Activated CD8-positive, alpha-beta T cell treated with anti-CD3 and anti-CD28 coated beads, Interleukin-2, amount 10 ng/mL, durations not matched to agents 7 days and 5 days (primary cell): ENCODE results near the gene GYPE. TPM values are rescaled to one million over a fixed set of nuclear protein-coding genes. Genes with fewer than 3 reads are reported as not detected.
A peak's percentile ranks its signal among the peaks of the same experiment; 100 is the strongest.
"Not testable (repeated sequence)": the region's sequence is repeated elsewhere in the genome, so short reads cannot be mapped to it uniquely, and the experiment has no call there.

ENCODE experiments used
- ATAC-seq: fragments of 150-1000 bp; cut with Tn5 transposase; one replicate; pipeline ENCODE4 v1.10.0; 2021; ENCODE audit warnings: moderate library complexity
- CTCF ChIA-PET: fragments of 350-600 bp; sonication (Branson Sonifier 250); formaldehyde crosslinking; loops from one replicate; lab custom pipeline; 2021; ENCODE audit warnings: antibody characterized with exemption; lab: Charles Lee
- POLR2A ChIA-PET: fragments of 350-600 bp; sonication (Branson Sonifier 250); formaldehyde crosslinking; loops from one replicate; lab custom pipeline; 2021; ENCODE audit warnings: antibody characterized with exemption; lab: Charles Lee
- DNase-seq: peaks from one replicate; pipeline ENCODE4 v3.0.0-alpha.2; 2020
- H3K27ac Mint-ChIP-seq: one replicate; pipeline ENCODE4 v1.8.0; 2021; ENCODE audit warnings: mild to moderate bottlenecking, mixed read lengths
- H3K27me3 Mint-ChIP-seq: one replicate; pipeline ENCODE4 v1.8.0; 2021; ENCODE audit warnings: low read depth, mixed read lengths
- H3K36me3 Mint-ChIP-seq: one replicate; pipeline ENCODE4 v1.8.0; 2021; ENCODE audit warnings: low read depth, mixed read lengths
- H3K4me1 Mint-ChIP-seq: one replicate; pipeline ENCODE4 v1.8.0; 2021; ENCODE audit warnings: low read depth, mixed read lengths
- H3K4me3 Mint-ChIP-seq: one replicate; pipeline ENCODE4 v1.8.0; 2021; ENCODE audit warnings: mild to moderate bottlenecking, mixed read lengths
- H3K9me3 Mint-ChIP-seq: one replicate; pipeline ENCODE4 v1.8.0; 2022; ENCODE audit warnings: mixed read lengths; ENCODE audit not compliant: insufficient read depth
- total RNA-seq, 2 experiments: library from RNA; stranded (reverse); gene quantifications; one replicate each; pipeline ENCODE4 v1.2.3, GENCODE V29; 2021

The GYPE gene
- under 1 TPM in 1 of 2 experiments, not detected in 1; 0.18 TPM for total RNA-seq

DNA sequence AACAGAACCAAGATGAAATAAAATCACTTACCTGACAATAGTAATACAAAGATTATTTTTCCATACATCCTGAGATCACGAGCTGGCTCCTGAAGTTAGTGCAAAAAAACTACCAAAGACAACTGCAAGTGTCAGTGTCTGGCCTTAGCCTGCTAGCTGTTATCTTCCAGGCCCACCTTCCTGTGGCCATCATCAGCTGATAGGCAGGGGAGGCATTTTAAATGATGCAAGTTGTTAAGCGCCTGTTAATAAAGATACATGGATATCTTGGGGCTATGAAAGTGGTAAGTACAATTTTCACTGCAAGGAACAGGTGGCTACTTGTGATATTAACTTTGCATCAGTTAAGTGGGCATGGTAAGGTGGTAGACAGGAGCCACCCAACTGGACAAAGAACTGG is at the start of gene GYPE:
TSS of gene GYPE (minus strand) at position 120 of the 400 bp plus-strand sequence. CDS start at position 68, 52 bp downstream.
- H3K4me3 Mint-ChIP-seq, CTCF ChIA-PET, H3K4me1 Mint-ChIP-seq, ATAC-seq, H3K9me3 Mint-ChIP-seq, POLR2A ChIA-PET, H3K27me3 Mint-ChIP-seq, H3K27ac Mint-ChIP-seq, DNase-seq, H3K36me3 Mint-ChIP-seq: not testable (repeated sequence)

DNA sequence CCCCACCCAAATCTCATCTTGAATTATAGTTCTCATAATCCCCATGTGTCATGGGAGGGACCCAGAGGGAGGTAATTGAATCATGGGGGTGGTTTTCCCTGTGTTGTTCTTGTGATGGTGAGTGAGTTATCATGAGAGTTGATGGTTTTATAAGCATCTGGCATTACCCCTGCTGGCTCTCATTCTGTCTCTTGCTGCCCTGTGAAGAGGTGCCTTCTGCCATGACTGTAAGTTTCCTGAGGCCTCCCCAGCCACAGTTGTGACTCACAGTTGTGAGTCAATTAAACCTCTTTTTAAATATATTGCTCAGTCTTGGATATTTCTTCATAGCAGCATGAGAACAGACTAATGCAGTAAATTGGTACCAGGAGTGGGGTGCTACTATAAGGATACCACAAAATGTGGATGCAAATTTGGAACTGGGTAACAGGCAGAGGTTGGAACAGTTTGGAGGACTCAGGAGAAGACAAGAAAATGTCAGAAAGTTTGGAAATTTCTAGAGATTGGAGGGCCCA is 46.2 kb upstream of the GYPE start:
- H3K4me1 Mint-ChIP-seq, H3K4me3 Mint-ChIP-seq, H3K9me3 Mint-ChIP-seq, CTCF ChIA-PET, H3K27ac Mint-ChIP-seq, DNase-seq, H3K36me3 Mint-ChIP-seq, POLR2A ChIA-PET, H3K27me3 Mint-ChIP-seq, ATAC-seq: not testable (repeated sequence)

DNA sequence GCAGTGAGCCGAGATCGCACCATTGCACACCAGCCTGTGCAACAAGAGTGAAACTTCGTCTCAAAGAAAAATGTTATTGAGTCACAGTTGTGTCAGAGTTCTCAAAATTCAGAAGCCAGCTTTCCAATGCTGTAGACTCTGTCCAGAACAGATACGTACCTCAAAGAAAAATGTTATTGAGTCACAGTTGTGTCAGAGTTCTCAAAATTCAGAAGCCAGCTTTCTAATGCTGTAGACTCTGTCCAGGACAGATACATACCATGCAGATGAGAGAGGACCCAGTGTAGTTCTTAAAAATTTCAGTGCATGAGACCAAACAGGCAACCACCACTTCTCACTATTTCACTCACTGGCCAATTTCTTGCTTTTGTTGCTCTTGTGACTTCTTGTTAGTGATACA is 45.6 kb upstream of the GYPE start:
- DNase-seq, ATAC-seq, POLR2A ChIA-PET, H3K27me3 Mint-ChIP-seq, H3K36me3 Mint-ChIP-seq, CTCF ChIA-PET, H3K27ac Mint-ChIP-seq, H3K4me3 Mint-ChIP-seq, H3K4me1 Mint-ChIP-seq, H3K9me3 Mint-ChIP-seq: not testable (repeated sequence)

DNA sequence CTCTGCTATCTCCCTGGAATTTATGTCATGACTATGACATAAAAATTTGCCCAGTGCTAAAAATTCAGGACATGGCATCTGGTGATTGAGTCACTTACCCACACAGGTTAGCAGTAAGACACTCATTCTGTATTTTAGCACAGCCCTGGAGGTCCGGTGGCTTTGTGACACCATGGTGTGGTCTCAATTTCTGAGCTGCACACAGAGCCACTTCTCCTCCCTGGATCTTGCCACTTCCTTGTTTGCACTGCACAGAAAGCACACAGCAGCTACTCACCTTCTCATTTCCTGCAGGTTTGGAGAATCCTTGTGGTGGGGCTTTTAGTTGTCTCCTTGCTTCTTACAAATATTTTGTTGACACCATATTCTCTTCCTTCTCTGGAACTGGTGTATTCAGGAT is 44.8 kb upstream of the GYPE start:
- H3K27me3 Mint-ChIP-seq, H3K4me3 Mint-ChIP-seq, DNase-seq, CTCF ChIA-PET, POLR2A ChIA-PET, H3K4me1 Mint-ChIP-seq, H3K27ac Mint-ChIP-seq, ATAC-seq, H3K9me3 Mint-ChIP-seq, H3K36me3 Mint-ChIP-seq: not testable (repeated sequence)

DNA sequence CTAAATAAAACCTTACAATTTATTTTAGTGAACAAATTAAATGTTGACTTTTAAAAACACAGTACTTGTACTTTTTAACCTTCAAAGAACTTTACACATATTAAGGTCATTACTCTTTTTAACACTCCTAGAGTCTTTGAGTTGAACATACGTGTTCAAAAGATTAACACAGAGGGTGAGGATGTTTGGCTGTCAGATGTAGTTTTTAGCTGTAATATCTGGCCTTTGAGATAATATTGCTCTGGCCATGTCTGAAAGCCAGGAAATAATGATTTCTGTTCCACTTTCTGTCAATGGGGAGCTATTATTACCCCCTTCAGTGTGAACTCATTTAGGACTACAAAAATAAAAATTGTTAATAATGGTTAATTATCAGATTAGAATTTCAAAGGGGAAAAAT is 42.1 kb upstream of the GYPE start:
- DNase-seq, H3K36me3 Mint-ChIP-seq, H3K27ac Mint-ChIP-seq, CTCF ChIA-PET, H3K9me3 Mint-ChIP-seq, H3K27me3 Mint-ChIP-seq, POLR2A ChIA-PET, ATAC-seq, H3K4me3 Mint-ChIP-seq, H3K4me1 Mint-ChIP-seq: not testable (repeated sequence)

DNA sequence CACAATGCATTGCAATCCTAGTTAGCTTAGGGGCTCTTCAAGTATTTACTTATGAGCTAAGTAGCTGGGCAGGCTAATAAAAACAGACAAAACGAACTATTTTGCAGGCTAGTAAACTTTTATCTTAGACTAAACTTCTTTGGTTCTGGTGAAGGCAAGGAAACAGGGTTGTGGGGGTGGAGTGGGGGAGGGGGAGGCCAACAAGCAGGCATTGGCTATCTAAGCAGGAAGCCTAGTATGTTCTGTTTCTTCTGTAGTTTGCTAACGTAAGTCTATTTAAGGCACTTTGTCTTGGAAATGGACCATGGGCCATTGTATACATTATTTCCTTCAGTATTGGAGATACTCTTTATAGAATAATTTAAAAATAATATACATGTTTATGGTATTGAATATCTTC is 35.3 kb upstream of the GYPE start:
- H3K9me3 Mint-ChIP-seq, H3K36me3 Mint-ChIP-seq, POLR2A ChIA-PET, DNase-seq, H3K4me3 Mint-ChIP-seq, H3K27me3 Mint-ChIP-seq, H3K4me1 Mint-ChIP-seq, H3K27ac Mint-ChIP-seq, ATAC-seq, CTCF ChIA-PET: not testable (repeated sequence)

DNA sequence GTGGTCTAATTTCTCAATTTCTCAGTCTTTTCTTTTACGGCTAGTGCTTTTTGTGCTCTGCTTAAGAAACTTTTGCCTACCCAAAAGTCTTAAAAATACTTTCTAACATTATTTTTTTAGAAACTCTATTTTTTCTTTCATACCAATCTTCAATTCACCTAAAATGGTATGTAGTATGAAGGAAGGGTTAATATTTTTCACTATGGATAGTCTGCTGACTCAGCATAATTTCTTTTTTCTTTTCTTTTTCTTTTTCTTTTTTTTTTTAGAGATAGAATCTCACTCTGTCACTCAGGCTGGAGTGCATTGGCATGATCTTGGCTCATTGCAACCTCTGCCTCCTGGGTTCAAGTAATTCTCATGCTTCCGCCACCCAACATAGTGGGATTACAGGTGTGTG is 34.2 kb upstream of the GYPE start:
- CTCF ChIA-PET, result no interaction called here
- no peak for DNase-seq
- no peaks in the 10 kb centered on the region for H3K27me3 Mint-ChIP-seq
- no peaks in the 10 kb centered on the region for H3K36me3 Mint-ChIP-seq
- no peak overlapping the region for H3K27ac Mint-ChIP-seq
- no peak overlapping the region for H3K4me3 Mint-ChIP-seq
- no peak for ATAC-seq
- POLR2A ChIA-PET, result no interaction called here
- no peaks in the 10 kb centered on the region for H3K9me3 Mint-ChIP-seq
- no peaks in the 10 kb centered on the region for H3K4me1 Mint-ChIP-seq

DNA sequence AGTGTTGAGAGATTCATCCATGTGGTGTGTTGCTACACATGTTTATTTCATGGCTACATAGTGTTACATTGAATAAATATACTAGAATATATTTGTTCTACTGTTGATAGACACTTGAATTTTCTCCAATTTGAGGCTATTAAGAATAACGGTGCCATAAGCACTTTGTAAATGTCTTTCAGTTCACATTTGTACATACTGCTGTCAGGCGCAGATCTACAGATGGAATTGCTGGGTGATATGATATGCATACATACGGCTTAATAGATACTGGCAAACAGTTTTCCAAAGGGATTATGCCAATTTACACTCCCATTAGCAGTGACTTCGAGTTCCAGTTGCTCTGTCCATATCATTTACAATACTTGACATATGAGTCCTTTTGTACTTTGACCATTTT is 33.5 kb upstream of the GYPE start:
- ATAC-seq, H3K9me3 Mint-ChIP-seq, H3K27ac Mint-ChIP-seq, H3K4me3 Mint-ChIP-seq, POLR2A ChIA-PET, DNase-seq, H3K27me3 Mint-ChIP-seq, H3K4me1 Mint-ChIP-seq, H3K36me3 Mint-ChIP-seq, CTCF ChIA-PET: not testable (repeated sequence)

DNA sequence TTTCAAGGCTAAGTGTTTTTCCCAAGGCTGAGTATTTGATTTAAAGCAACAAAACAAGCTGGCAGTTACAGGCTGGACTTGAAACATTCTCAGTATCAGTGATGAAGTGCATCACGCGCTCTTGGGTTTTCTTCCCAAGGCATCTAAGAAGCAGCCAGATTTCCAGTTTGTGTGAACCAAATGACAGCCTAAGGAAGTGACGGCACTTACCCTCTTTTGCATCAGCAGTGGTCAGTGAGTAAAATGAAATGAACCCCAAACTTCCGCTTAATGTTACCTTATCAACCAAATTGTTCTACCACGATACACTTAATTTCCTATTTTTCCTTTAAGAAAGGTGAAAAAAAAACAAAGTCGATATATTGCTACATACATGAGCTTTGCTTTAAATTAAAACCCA is 15.8 kb upstream of the GYPE start:
- H3K27ac Mint-ChIP-seq, result no peak overlapping the region

DNA sequence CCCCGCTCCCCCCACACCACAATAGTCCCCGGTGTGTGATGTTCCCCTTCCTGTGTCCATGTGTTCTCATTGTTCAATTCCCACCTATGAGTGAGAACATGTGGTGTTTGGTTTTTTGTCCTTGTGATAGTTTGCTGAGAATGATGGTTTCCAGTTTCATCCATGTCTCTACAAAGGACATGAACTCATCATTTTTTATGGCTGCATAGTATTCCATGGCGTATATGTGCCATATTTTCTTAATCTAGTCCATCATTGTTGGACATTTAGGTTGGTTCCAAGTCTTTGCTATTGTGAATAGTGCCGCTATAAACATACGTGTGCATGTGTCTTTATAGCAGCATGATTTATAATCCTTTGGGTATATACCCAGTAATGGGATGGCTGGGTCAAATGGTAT is 11.1 kb upstream of the GYPE start:
- DNase-seq, H3K4me3 Mint-ChIP-seq, H3K36me3 Mint-ChIP-seq, ATAC-seq, CTCF ChIA-PET, POLR2A ChIA-PET, H3K27ac Mint-ChIP-seq, H3K27me3 Mint-ChIP-seq, H3K9me3 Mint-ChIP-seq: not testable (repeated sequence)
- peaks cover 11% of the 10 kb centered on the region for H3K4me1 Mint-ChIP-seq

More for the DNA sequence above, 15.8 kb upstream of the GYPE start:
- ChIA-PET POLR2A (interaction anchor here (0.6 kb wide), 1 partner anchor 407 kb away, joined by 4 read pairs; the partner anchor contains the start of gene SMARCA5), CTCF (no interaction called here)
- no peak overlapping the region for H3K4me3 Mint-ChIP-seq
- no peaks in the 10 kb centered on the region for H3K36me3 Mint-ChIP-seq
- H3K4me1 Mint-ChIP-seq, result peaks cover 9% of the 10 kb centered on the region
- H3K9me3 Mint-ChIP-seq, result no peaks in the 10 kb centered on the region
- ATAC-seq (no peak), DNase-seq (no peak)
- H3K27me3 Mint-ChIP-seq, result no peaks in the 10 kb centered on the region

DNA sequence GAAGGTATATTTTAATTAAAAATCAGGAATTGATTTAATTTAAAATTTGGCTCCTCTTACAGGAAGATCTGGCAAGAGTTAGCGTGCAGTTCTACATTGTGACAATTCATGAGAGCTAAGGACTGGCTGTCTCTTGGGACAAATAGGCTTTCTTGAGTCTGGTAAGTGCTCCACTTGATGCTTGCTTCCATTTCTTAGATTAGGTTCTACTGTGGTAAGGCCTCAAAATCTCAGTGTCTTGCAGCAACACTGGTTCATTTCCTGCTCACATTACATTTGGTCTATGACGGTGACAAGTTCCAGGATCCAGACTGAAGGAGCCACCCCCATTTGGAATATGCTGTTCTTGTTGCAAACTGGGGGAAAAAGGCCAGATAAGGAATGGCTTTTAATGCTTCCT is 7.1 kb upstream of the GYPE start:
- H3K4me1 Mint-ChIP-seq, result peaks cover 10% of the 10 kb centered on the region
- H3K4me3 Mint-ChIP-seq, H3K36me3 Mint-ChIP-seq, DNase-seq, H3K27ac Mint-ChIP-seq, CTCF ChIA-PET, POLR2A ChIA-PET, ATAC-seq, H3K9me3 Mint-ChIP-seq, H3K27me3 Mint-ChIP-seq: not testable (repeated sequence)

DNA sequence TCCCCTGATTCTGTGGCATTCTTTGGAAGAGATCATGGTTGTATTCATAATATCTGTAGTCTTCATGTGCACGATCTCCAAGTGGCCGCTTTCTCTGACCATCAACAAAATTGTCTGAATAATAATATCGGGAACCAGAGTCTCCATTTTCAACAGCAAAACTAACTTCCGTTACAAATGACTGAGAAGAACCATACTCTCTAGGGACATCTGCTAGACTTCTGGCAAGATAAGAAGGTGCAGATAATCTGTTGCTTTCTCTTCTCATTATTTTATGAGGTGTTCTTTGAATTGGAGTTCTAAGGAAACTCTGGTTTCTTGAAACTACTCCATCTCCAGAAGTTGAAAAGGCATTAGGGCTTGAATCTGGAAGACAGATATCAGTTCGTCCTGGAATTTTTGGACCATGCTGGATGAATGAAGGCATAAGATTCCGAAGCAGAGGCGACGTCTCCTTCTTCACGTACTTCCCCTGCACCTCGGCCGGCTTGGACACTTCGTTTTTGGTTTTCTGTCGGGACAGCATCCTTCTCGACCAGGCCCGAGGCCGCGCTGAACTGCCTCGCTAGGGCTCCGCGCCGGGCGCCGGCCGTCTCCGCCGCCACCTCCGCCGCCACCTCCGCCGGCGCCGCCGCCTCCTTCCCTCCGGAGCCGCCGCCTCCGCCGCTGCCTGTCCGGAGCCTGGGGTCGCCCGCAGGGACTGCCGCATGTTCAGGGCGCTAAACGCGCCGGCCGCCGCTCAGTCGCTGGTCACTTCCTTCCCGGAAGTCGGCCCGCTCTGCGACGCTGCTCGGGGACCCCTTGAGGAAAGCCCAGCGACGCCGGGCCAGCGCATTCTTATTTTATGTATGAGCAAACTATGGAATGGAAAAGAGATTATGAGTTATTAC is 6.4 kb upstream of the GYPE start:
- peak; percentile 21 for DNase-seq
- POLR2A ChIA-PET, H3K9me3 Mint-ChIP-seq, H3K36me3 Mint-ChIP-seq, H3K27me3 Mint-ChIP-seq, CTCF ChIA-PET: not testable (repeated sequence)
- H3K4me3 Mint-ChIP-seq, result peak overlapping the region; percentile 68
- H3K27ac Mint-ChIP-seq, result peak overlapping the region; percentile 65
- ATAC-seq, result peak; percentile 72
- peaks cover 10% of the 10 kb centered on the region for H3K4me1 Mint-ChIP-seq
